PC-9 (cell line): Measurements from ENCODE around the gene ERC2.

Experiments
- EZH2 ChIP-seq: fragments of 200-600 bp; sonication (generic); IDR thresholded peaks from 2 replicates; pipeline ENCODE4 v1.8.0; 2017; ENCODE audit warnings: antibody characterized with exemption, low read depth
- TF ChIP-seq, protein P1 (sequence below): fragments of 200-600 bp; sonication (generic); conservative IDR thresholded peaks from 2 replicates; pipeline ENCODE4 v1.6.1; 2017; ENCODE audit warnings: mixed run types, antibody characterized with exemption, mild to moderate bottlenecking, moderate library complexity

- TF ChIP-seq, protein P1, sequence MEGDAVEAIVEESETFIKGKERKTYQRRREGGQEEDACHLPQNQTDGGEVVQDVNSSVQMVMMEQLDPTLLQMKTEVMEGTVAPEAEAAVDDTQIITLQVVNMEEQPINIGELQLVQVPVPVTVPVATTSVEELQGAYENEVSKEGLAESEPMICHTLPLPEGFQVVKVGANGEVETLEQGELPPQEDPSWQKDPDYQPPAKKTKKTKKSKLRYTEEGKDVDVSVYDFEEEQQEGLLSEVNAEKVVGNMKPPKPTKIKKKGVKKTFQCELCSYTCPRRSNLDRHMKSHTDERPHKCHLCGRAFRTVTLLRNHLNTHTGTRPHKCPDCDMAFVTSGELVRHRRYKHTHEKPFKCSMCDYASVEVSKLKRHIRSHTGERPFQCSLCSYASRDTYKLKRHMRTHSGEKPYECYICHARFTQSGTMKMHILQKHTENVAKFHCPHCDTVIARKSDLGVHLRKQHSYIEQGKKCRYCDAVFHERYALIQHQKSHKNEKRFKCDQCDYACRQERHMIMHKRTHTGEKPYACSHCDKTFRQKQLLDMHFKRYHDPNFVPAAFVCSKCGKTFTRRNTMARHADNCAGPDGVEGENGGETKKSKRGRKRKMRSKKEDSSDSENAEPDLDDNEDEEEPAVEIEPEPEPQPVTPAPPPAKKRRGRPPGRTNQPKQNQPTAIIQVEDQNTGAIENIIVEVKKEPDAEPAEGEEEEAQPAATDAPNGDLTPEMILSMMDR: no peak
- TF ChIP-seq EZH2: no peak
Observed at GRCh38 chr3:56201407-56201806, 266.9 kb downstream of the ERC2 start.
